ENCODE data around the gene SLC25A13.

- TF ChIP-seq CTCF (IDR thresholded peaks at IDR 0.05) (no peak), POLR2A (IDR thresholded peaks at IDR 0.05) (no peak)
Observed at GRCh38 chr7:96126382-96126781, 195.5 kb downstream of the SLC25A13 start.

All from vagina (tissue), 2 donors.